Effector CD8-positive, alpha-beta T cell (primary cell): ENCODE results near the gene STOX2.

Experiments
- DNase-seq: peaks from one replicate; lab custom pipeline; 2025; lab: John Stamatoyannopoulos, UW

Gene STOX2

GRCh38 chr4:183897193-183897592, 7.9 kb upstream of the STOX2 start:
- DNase-seq: no peak

- DNase-seq: no peak
These were observed 6.7 kb upstream of the STOX2 start for GRCh38 chr4:183898456-183898855.

GRCh38 chr4:183903021-183903760, 1.9 kb upstream of the STOX2 start:
- no peak for DNase-seq

GRCh38 chr4:183905593-183906488, 734 bp downstream of the STOX2 start:
- no peak for DNase-seq

- no peak for DNase-seq
These were observed 1.3 kb downstream of the STOX2 start for GRCh38 chr4:183906489-183906738.

- DNase-seq: no peak
These were observed 1.9 kb downstream of the STOX2 start for GRCh38 chr4:183906739-183907651.

- DNase-seq: no peak
These were observed 3.0 kb downstream of the STOX2 start for GRCh38 chr4:183907871-183908683.

GRCh38 chr4:183909187-183909586, 4.1 kb downstream of the STOX2 start:
- DNase-seq: no peak

GRCh38 chr4:183909801-183910200, 4.7 kb downstream of the STOX2 start:
- no peak for DNase-seq

- DNase-seq: no peak
These were observed 7.5 kb downstream of the STOX2 start for GRCh38 chr4:183912585-183912984.

GRCh38 chr4:183915976-183916375, 10.9 kb downstream of the STOX2 start:
- DNase-seq: no peak

GRCh38 chr4:183918696-183919095, 13.6 kb downstream of the STOX2 start:
- DNase-seq: no peak

GRCh38 chr4:183919141-183919540, 14.0 kb downstream of the STOX2 start:
- DNase-seq: no peak

- DNase-seq: no peak
These were observed 15.4 kb downstream of the STOX2 start for GRCh38 chr4:183920512-183920911.

GRCh38 chr4:183921335-183921734, 16.2 kb downstream of the STOX2 start:
- no peak for DNase-seq

GRCh38 chr4:183924362-183925044, 19.4 kb downstream of the STOX2 start:
- no peak for DNase-seq

GRCh38 chr4:183926950-183927349, 21.8 kb downstream of the STOX2 start:
- no peak for DNase-seq

GRCh38 chr4:183932576-183932975, 27.5 kb downstream of the STOX2 start:
- no peak for DNase-seq

- DNase-seq: no peak
These were observed 29.7 kb downstream of the STOX2 start for GRCh38 chr4:183934761-183935160.

- DNase-seq: no peak
These were observed 30.4 kb downstream of the STOX2 start for GRCh38 chr4:183935355-183936005.
